Mesendoderm (in vitro differentiated cells): ENCODE results near the gene ARID1B. TPM values are rescaled to one million over a fixed set of nuclear protein-coding genes. Genes with fewer than 3 reads are reported as not detected.

Source experiments
- small RNA-seq: library from polyadenylated mRNA; stranded (forward); fragments of <200 nt; extraction: miRNeasy Mini kit (QIAGEN cat#:217004); gene quantifications from one replicate; pipeline ENCODE3, GENCODE V24; 2013; ENCODE audit not compliant: insufficient read depth

Gene ARID1B

Small RNA genes lying within 50 kb of the gene (small RNA-seq; reads per million reads assigned to genes)
- gene AL355297.2 (not detected), gene MIR4466 (0.90 reads per million)
